Measurements from ENCODE around the gene KRTAP1-1.
"Not testable (repeated sequence)": the region's sequence is repeated elsewhere in the genome, so short reads cannot be mapped to it uniquely, and the experiment has no call there.

Gene KRTAP1-1

GRCh38 chr17:41012326-41013120, 28.7 kb downstream of the KRTAP1-1 start:
- no peak for DNase-seq (ENCODE audit: low read depth in 3 of 3)

GRCh38 chr17:41010441-41010840, 30.8 kb downstream of the KRTAP1-1 start:
- DNase-seq (ENCODE audit: low read depth in 3 of 3): no peak

- no peak for DNase-seq (ENCODE audit: low read depth in 3 of 3)
Observed at GRCh38 chr17:41009936-41010335, 31.3 kb downstream of the KRTAP1-1 start.

- no peak for DNase-seq (ENCODE audit: low read depth in 3 of 3)
Observed at GRCh38 chr17:41009301-41009760, 31.9 kb downstream of the KRTAP1-1 start.

GRCh38 chr17:41008811-41009210, 32.4 kb downstream of the KRTAP1-1 start, which contains the start of gene KRTAP3-1:
KRTAP3-1 (minus strand) TSS chr17:41009128; CDS start chr17:41009074, 54 bp downstream.
- no peak for DNase-seq (ENCODE audit: low read depth in 3 of 3)

- no peak for DNase-seq (ENCODE audit: low read depth in 3 of 3)
Observed at GRCh38 chr17:41004397-41004796, 36.9 kb downstream of the KRTAP1-1 start.

- no peak for DNase-seq (ENCODE audit: low read depth in 3 of 3)
Observed at GRCh38 chr17:41003926-41004325, 37.3 kb downstream of the KRTAP1-1 start.

GRCh38 chr17:41002814-41003213, 38.4 kb downstream of the KRTAP1-1 start:
- no peak for DNase-seq (ENCODE audit: low read depth in 3 of 3)

- no peak for DNase-seq (ENCODE audit: low read depth in 3 of 3)
Observed at GRCh38 chr17:41001795-41002194, 39.5 kb downstream of the KRTAP1-1 start.

- not testable (repeated sequence) for DNase-seq (ENCODE audit: low read depth in 3 of 3)
Observed at GRCh38 chr17:40999563-40999962, 41.7 kb downstream of the KRTAP1-1 start, which contains the start of gene KRTAP3-2. KRTAP3-2 (minus strand) TSS chr17:40999906; CDS start chr17:40999853, 53 bp downstream.

GRCh38 chr17:40997361-40997760, 43.9 kb downstream of the KRTAP1-1 start:
- DNase-seq (ENCODE audit: low read depth in 3 of 3): no peak

- DNase-seq (ENCODE audit: low read depth in 3 of 3): no peak
Observed at GRCh38 chr17:40996829-40997228, 44.4 kb downstream of the KRTAP1-1 start.

- DNase-seq (ENCODE audit: low read depth in 3 of 3): no peak
Observed at GRCh38 chr17:40995116-40995515, 46.1 kb downstream of the KRTAP1-1 start.

GRCh38 chr17:40993839-40994238, 47.4 kb downstream of the KRTAP1-1 start, which contains the start of gene KRTAP3-3:
KRTAP3-3 (minus strand) TSS chr17:40994164; CDS start chr17:40994097, 67 bp downstream.
- no peak for DNase-seq (ENCODE audit: low read depth in 3 of 3)

GRCh38 chr17:40993084-40993483, 48.2 kb downstream of the KRTAP1-1 start:
- DNase-seq (ENCODE audit: low read depth in 3 of 3): no peak

- DNase-seq (ENCODE audit: low read depth in 3 of 3): no peak
Observed at GRCh38 chr17:40992666-40993065, 48.6 kb downstream of the KRTAP1-1 start.

Measured in stimulated activated CD4-positive, alpha-beta T cell treated with anti-CD3 and anti-CD28 coated beads, TNF-alpha, amount 100 ng/mL, for 48 hours (primary cell).